ENCODE data around the gene EAF2.
A peak's percentile ranks its signal among the peaks of the same experiment; 100 is the strongest.
"Not testable (repeated sequence)": the region's sequence is repeated elsewhere in the genome, so short reads cannot be mapped to it uniquely, and the experiment has no call there.

EAF2 gene

DNA sequence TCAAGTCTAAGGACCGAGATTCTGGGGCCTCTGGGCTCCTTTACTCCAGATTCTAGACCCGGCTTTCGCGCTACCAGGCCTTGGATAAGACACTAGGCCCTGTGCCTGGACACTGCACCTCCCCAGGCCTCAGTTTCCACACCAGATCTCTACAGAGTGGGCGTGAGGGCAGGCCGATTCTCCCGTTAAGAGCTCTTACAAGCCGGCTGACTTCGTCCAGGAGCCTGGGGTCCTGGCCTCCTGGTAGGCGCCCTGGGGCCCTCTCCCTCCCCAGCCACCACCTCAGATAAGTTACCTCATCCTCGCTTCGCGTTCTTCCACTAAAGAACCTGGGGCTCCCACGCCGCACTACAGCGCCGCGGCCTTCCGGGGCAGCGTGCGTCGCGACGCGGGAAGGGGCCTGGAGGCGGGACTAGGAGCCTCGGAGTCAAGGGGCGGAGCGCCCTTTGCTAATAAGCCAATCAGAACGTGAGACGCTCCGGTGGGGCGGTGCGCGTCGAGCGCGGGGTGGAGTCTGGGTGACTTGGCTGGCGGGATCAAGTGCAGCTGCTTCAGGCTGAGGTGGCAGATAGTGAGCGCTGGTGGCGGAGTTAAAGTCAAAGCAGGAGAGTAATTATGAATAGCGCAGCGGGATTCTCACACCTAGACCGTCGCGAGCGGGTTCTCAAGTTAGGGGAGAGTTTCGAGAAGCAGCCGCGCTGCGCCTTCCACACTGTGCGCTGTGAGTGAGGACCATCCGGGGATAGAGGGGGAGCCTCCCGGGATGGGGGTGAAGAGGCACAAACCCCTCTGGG lies at the start of gene EAF2, which contains the start of gene IQCB1:
Gene EAF2, plus strand, starts transcription at position 539 of the 794 bp plus-strand sequence. Its CDS starts 77 bp downstream, at position 616.
Gene IQCB1, minus strand, starts transcription at position 390 of the 794 bp plus-strand sequence. CDS start 6,100 bp downstream, outside the sequence.
- DNase-seq, result peak; percentile 96

DNA sequence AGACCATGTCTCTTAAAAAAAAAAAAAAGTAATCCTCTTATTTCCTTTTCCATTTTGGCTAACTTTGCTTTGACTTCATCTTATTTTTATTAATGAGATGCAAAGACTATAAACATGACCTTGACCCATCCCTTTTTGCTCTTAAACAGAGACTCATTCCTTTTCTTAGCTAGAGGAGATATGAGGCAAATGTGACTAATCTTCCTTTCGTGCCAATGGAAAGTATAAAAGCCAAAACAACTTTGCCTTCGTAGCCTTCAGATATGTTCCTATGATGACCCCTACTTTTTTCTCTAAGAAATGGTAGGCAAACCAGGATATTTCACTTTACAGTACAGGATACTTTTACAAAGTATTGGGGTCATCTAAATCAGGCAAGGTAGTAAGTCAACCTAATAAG lies 48.5 kb upstream of the EAF2 start:
- DNase-seq, result no peak

DNA sequence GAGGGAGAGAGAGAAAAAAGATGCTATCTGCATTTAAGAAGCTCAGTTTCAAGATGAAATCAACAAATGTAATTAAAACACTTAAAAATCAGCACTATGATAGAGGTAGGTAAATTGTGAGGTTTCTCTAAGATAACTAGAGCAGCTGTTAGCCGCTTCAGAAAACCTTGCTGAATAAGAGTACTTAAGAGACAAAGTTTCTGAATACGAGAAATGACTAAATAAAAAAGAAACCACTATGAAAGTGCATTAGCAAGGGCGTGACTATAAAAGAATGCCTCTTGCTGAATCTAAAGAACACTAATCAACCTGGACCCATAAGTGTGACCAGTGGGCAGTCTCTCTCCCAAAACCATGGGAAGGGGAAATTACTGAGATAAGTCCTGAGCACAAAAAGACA lies 41.9 kb upstream of the EAF2 start:
- DNase-seq, result no peak

DNA sequence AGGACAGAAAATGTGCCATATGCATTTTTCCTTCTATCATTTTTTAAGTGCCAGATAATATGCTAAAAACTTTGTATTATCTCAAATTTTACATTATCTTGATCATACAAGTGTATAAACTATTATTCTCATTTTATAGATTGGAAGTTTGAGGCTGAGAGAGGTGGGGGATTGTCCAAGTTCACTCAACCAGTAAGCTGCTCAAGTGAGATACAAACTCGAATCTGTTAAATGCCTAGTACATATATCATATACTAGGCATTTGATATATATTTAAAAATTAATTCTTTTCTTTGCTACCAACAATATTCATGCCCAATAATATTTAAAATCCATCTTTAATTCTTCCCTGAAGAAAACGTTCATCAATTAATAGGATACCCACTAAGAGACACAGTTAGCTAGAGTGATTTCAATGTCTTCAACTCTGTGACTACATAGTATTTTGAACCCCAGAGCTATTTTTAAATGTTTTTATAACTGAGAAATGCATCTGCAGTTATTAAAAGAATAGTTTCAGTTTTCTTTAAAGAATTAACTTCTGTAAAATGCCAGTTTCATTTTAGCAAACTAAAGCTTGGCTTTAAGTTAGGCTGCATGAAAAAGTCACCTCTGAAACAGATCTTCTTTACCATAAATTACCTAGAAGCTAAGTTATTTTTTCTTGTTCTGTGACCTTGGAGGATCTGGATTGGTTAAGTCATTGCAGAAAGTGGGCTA lies 40.6 kb upstream of the EAF2 start:
- no peak for DNase-seq

- no peak for DNase-seq
Measured at GRCh38 chr3:121796970-121797369, 38.0 kb upstream of the EAF2 start.

DNA sequence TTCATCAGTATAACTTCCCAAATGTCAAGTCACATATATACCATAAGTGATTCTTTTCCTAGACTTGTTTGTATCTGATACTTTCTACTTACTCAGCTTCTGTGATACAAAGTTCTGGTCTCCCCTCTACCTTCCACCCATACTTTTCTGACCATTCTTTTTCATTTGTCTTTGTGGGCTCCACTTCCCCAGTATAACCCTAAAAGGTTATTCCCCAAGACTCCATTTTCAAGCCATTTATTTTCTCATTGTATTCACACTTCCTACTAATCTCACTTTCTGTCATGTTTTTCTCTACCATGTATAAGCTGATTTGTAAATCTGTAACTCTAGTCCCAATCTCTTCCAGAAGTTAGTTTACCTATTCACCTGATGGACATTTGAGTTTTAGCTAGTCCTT lies 34.1 kb upstream of the EAF2 start:
- no peak for DNase-seq

GRCh38 chr3:121803771-121804320 lies 31.2 kb upstream of the EAF2 start:
- DNase-seq, result no peak

DNA sequence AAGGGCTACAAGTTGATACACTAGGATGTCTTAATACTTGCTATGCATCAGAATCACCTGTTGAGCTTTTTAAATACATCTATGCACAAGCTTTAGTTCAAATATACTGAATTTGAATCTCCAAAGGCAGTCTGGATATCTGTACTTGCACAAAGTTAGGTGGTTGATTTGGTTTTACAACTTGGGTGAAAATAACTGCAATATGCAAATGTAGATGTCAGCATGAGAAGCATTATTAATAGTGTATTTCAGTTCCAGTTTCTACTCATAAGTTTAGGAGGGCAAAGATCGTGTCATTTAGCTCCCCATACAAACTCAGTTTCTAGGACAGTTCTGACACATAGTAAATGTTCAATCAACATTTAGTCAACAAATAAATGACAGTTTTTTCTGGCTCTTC lies 25.8 kb upstream of the EAF2 start:
- DNase-seq, result no peak

- no peak for DNase-seq
Measured at GRCh38 chr3:121817753-121818152, 17.3 kb upstream of the EAF2 start.

DNA sequence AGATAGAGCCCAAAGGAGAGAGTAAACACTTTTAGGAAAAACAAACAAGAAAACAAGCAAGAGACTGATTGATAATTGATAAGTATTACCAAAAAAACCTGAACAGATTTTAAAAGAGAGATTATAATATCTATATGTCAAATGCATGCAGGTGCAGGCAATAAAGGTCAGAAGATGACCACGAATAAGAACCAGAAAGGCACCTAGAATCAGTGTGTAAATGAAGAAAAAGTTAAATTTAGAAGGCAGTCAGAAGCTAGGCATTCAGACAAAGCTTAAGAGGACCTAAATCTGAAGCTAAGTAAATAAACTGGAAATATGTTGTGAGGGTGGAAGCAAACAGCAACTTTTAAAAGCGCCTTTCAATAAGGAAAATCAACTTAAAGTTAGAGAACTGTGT lies 16.4 kb upstream of the EAF2 start:
- no peak for DNase-seq

DNA sequence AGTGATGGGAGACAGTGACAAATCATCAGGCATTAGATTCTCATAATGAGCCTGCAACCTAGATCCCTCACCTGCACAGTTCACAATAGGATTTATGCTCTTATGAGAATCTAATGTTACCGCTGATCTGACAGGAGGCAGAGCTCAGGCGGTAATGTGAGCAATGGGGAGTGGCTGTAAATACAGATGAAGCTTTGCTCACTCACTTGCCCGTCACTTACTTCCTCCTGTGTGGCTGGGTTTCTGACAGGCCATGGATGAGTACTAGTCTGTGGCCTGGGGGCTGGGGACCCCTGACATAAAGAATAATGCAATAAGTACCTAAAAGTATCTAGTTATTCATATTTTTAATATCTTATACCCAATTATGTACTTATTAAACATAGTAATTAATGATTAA lies 15.8 kb upstream of the EAF2 start:
- DNase-seq, result no peak

GRCh38 chr3:121821421-121822199 lies 13.4 kb upstream of the EAF2 start:
- DNase-seq, result no peak

DNA sequence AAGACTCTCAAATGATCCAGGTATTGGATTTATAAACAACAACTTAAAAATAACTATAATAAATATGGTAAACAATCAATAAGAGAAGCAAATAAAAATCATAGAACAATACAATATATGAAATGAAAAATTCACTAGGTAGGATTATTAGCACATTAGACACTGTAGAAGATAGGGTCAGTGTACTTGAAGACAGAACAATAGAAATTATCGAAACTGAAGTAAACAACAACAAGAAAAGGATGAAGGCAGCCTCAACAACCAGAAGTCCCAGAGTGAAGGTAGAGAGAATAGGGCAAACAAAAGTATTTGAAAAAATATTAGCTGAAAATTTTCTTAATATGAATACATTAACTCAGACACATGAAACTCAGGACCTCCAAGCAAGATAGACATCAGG lies 12.0 kb upstream of the EAF2 start:
- no peak for DNase-seq

DNA sequence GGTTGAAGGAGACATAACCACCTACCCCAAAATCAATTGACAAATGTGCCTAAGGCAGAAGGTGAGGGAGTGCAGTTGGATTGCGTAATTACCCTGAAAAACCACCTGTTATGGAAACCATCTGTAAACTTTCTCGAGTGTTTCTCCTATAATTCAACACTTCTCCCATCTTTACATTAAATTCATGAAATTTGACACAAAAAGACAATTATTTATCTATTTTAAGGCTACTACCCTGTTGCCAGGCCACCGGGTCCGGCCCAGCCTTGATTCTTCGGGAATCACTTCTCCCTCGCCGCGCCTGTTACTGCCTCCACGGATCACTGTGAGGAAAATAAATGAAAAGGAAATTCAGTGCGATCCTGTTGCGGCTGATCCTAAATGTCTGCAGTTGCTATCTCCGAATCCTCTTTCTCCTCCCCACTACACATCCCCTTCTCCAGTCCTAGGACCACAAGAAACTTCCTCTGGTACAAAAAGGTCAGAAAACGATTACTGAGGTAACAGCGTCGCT lies 795 bp upstream of the EAF2 start:
- no peak for DNase-seq

DNA sequence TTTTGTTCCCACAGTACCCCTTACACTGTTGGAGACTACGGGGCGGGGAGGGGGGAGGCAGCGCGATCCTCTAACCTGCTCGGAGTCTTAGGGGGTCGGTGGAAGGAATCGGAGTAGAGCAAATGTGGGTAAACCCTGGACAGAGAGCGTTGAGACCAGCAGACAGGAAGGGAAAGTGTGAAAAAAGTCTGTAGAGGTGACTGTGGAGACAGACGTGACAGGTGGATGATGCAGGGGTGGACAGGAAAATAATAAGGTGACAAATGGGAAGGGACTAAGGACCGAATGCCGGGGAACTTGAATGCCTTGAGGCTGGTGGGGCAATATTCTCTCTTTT lies 424 bp downstream of the EAF2 start:
- no peak for DNase-seq

GRCh38 chr3:121836064-121836463 lies 1.1 kb downstream of the EAF2 start:
- no peak for DNase-seq

GRCh38 chr3:121836481-121836880 lies 1.5 kb downstream of the EAF2 start:
- DNase-seq, result no peak

DNA sequence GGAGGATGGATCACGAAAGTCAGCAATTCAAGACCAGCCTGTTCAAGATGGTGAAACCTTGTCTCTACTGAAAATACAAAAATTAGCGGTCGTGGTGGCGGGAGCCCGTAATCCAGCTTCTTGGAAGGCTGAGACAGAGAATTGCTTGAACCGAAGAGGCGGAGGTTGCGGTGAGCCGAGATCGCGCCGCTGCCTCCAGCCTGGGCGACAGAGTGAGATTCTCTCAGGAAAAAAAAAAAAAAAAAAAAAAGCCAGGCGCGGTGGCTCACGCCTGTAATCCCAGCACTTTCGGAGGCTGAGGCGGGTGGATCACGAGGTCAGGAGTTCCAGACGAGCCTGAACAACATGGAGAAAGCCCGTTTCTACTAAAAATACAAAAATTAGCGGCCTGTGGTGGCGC lies 5.0 kb downstream of the EAF2 start:
- no peak for DNase-seq

DNA sequence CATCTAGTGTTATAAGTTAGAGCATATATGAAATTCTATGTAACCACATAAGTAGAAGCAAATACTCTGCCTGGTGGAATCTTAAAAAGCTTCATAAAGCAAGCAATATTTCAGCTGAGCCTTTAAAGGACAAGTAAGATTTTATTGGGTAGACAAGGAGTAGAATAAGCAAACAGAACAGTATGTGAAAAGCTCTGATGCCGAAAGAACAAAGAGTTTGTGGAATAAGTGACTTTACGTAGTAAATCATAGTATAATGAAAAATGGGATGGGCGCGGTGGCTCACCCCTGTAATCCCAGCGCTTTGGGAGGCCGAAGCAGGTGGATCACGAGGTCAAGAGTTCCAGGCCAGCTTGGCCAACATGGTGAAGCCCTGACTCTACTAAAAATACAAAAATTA lies 9.9 kb downstream of the EAF2 start:
- DNase-seq, result no peak

DNA sequence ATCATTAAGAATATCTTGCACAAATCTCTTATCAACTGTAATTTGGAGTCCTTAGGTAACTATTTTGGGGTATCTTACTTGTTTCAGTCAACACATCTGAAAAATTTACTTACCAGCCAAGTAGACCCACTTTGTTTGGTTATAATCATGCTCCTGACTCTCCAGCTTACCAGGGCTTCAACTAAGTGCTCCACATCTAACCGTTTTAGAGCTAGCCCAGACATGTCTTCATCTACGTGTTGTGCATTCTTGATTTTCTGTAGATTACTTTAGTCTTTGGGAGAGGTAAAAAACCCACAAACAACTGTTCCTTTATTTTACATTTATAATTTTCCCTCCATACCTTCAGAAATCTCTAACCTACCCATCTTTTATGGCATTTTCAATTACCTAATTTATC lies 17.2 kb downstream of the EAF2 start:
- no peak for DNase-seq

DNA sequence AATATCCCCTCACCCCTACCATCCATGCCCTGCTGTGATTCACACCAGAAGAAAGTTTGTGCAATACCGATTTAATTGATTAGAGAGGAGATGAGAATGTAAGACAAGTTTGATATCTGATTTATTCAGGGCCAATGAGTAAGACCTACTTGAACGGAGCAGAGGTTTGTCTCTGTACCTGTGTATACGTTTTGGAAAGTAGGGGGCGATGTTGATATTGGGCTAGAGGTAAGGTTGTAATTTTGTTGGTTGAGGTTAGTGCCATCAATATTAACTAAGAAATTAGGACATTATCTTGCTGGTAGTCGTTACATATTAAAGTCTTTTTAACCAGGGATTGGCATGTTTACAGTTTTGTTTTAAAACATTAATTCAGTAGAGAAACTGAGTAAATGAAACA lies 20.5 kb downstream of the EAF2 start:
- DNase-seq, result no peak

DNA sequence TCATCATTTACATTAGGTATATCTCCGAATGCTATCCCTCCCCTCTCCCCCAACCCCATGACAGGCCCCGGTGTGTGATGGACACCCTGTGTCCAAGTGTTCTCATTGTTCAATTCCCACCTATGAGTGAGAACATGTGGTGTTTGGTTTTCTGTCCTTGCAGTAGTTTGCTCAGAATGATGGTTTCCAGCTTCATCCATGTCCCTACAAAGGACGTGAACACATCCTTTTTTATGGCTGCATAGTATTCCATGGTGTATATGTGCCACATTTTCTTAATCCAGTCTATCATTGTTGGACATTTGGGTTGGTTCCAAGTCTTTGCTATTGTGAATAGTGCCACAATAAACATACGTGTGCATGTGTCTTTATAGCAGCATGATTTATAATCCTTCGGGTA lies 22.8 kb downstream of the EAF2 start:
- not testable (repeated sequence) for DNase-seq

GRCh38 chr3:121863247-121863646 lies 28.2 kb downstream of the EAF2 start:
- DNase-seq, result not testable (repeated sequence)
